RPMI7951 (cell line): ENCODE measurements around the gene LRRK1. TPM values are rescaled to one million over a fixed set of nuclear protein-coding genes. Genes with fewer than 3 reads are reported as not detected.
"Not testable (repeated sequence)": the region's sequence is repeated elsewhere in the genome, so short reads cannot be mapped to it uniquely, and the experiment has no call there.

ENCODE experiments used
- DNase-seq: peaks from one replicate; pipeline ENCODE4 v3.0.0-alpha.2; 2012; ENCODE audit warnings: low read depth
- total RNA-seq: library from RNA; depleted of rRNA; stranded (reverse); fragments of >200 nt; shearing (Covaris generic); gene quantifications from 2 replicates; pipeline ENCODE4 v1.2.3, GENCODE V29; 2014

Gene LRRK1
- total RNA-seq, 1 experiment from 2014 or later = 5.0 TPM

GRCh38 chr15:101092867-101093202 lies 173.7 kb downstream of the LRRK1 start:
- DNase-seq = no peak

DNA sequence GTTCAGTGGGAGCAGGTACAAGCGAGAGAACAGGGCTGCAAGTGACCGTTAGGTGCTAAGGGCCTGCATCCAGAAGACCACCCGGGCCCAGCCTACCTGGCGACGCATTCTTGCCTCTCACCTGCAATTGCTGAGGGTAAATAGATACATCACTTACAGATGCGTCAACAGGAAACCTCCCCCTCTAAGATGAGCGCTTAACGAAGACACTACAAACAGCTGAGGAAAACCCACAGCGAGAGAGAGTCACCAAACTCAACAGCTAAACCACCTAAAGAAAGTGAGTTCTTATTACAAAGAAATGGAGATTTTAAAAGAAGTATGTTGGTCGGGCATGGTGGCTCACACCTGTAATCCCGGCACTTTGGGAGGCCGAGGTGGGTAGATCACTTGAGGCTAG lies 174.8 kb downstream of the LRRK1 start:
- DNase-seq = no peak

DNA sequence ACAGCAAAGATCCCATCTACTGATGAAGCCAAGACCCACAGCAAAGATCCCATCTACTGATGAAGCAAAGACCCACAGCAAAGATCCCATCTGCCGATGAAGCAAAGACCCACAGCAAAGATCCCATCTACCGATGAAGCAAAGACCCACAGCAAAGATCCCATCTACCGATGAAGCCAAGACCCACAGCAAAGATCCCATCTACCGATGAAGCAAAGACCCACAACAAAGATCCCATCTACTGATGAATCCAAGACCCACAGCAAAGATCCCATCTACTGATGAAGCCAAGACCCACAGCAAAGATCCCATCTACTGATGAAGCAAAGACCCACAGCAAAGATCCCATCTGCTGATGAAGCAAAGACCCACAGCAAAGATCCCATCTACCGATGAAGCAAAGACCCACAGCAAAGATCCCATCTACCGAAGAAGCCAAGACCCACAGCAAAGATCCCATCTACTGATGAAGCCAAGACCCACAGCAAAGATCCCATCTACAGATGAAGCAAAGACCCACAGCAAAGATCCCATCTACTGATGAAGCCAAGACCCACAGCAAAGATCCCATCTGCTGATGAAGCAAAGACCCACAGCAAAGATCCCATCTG lies 176.7 kb downstream of the LRRK1 start:
- not testable (repeated sequence) for DNase-seq

DNA sequence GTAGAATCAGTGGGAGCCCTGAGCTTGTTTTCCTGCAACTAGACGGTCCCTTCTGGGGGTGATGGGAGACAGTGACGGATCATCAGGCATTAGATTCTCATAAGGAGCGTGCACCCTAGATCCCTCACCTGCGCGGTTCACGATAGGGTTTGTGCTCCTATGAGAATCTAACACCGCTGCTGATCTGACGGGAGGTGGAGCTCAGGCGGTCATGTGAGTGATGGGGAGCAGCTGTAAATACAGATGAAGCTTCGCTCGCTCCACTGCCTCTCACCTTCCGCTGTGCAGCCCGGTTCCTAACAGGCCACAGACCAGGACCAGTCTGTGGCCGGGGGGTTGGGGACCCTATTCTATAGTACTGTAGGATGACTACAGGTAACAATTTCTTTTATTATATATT lies 178.0 kb downstream of the LRRK1 start:
- no peak for DNase-seq

GRCh38 chr15:101099183-101099582 lies 180.0 kb downstream of the LRRK1 start:
- DNase-seq = no peak

DNA sequence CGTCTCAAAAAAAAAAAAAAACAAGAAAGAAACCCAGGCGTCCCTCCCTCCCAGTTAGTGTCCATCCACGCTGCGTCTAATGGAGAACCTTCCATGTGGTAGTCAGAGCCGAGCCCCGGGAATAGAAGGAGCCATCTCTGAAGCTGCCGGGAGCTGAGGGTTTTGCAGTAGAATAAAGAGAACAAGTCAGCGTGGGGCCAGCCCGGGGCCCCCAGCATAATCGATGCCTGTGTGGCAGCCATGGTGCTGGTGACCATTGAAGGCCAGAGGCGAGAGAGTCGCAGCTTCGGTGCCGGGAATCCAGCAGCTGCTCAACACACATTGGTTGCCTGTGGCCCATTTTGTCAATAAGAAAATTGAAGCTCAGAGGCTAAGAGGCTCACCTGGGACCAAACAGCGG lies 181.0 kb downstream of the LRRK1 start:
- no peak for DNase-seq

DNA sequence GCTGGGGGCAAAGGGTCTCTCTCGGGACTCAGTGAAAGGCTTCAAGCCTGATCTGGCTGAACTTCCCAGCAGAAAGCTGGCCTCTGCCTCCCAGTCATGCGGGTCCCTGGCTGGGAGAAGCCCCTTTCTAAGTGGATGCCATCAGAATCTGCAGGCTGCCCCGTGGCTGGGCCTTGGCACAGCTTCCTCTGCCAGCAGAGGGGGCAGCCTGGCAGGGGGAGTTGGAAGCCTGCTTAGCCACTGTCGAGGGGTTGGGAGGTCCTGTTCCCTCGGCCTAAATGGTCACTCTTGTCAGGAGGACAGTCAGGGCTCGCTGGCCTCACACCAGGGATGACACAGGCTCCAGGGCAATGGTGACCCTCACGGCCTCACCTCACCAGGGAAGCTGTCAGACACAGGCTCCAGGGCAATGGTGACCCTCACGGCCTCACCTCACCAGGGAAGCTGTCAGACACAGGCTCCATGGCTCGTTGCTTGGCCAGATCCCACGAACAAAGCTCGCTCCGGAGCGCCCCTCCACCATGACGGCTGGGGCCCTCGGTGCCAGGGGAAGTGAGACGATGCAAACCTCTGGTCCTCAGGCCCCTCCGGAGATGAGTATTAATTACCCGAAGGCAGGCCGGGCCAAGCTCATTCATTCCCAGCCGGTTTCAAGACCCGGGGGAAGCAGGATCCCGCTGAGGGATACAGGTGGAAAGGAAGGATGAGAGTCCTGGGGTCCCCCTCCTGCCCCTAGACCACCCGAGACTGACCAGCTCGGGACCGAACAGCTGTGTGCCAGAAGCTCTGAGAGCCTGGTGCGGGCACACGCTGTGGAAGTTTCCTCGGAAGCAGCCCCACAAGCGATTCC lies 181.7 kb downstream of the LRRK1 start:
- no peak for DNase-seq

GRCh38 chr15:101101676-101102075 lies 182.5 kb downstream of the LRRK1 start:
- DNase-seq = no peak

- DNase-seq = no peak
Observed at GRCh38 chr15:101102746-101103145, 183.6 kb downstream of the LRRK1 start.

GRCh38 chr15:101103598-101103997 lies 184.4 kb downstream of the LRRK1 start:
- DNase-seq = no peak

- no peak for DNase-seq
Observed at GRCh38 chr15:101104141-101104540, 185.0 kb downstream of the LRRK1 start.

GRCh38 chr15:101105059-101105891 lies 186.1 kb downstream of the LRRK1 start:
- DNase-seq = peak; percentile 71

DNA sequence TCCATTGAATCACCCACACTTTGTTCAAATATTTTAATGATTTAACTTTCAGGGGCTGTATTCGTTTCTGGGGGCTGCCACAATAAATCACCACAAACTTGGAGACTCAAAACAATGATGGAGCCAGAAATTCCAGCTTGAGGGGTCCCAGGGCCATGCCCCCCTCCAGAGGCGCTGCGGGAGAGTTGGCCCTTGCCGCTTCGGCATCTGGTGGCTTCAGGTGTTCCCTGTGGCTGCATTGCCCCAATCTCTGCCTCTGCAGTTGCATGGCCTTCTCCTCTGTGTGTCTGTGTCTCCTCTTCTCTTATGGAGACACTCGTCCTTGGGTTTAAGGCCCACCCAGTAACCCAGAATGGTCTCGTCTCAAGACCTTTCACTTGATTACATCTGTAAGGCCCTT lies 187.9 kb downstream of the LRRK1 start:
- no peak for DNase-seq

DNA sequence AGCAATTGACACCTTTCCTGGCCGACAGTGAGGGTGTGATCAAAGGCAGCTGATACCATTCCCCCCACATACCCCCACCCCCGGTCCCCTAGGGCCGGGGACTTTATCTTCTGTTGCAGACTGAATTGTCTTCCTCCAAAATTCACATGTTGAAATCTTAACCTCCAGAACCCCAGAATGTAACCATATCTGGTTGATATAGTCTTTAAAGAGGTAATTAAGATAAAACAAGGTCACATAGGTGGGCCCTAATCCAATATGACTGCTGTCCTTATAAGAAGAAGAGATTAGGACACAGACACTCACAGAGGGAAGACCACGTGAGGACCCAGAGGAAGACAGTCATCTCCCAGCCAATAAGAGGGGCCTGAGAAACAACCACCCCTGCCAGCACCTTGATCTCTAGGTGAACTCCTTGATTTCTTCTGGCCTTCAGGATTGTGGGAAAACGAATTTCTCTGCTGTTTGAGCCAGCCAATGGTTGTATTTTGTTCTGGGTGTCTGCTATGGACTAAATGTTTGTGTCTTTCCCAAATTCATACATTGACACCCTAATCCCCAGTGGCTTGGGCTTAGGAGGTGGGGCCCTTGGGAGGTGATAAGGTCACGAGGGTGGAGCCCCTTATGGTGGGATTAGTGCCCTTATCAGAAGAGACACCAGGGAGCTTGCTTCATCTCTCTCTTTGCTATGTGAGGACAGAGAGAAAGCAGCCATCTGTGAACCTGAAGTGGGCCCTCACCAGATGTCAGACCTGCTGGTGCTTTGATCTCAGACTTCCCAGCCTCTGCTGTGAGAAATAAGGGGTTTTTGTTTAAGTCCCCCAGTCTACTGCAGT lies 188.7 kb downstream of the LRRK1 start:
- no peak for DNase-seq

DNA sequence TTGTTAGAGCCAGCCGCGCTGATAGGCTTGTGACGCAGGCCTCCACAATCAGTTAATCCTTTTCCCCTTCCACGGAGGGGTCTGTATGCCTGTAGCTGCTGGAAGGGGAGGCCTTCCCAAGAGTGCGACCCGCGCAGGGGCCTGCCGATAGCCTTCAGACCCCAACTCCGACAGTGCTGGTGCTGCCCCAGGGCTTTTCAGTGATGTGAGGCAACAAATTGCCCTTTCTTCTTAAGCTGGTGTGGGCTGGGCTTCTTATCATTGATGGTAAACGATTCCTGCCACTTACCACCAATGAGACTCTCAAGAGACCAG lies 189.3 kb downstream of the LRRK1 start:
- no peak for DNase-seq

DNA sequence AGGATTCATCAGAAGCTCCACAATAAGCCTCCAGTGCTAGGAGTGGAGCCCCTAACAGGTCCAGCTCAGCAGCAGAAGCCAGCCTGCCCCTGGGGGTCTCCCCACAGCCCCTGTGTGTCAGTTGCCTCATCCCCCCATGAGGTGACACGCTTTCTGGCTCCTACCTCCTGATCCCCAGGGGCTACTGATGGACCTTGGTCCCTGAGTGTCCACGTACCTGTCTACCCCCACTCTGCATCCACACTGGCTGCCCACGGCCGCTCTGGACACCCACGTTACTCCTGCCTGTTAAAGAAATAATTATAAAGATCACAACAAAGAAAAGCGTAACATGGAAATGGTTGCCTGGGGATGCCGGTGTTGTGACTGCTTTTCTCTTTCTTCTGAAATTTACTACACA lies 189.6 kb downstream of the LRRK1 start:
- no peak for DNase-seq

- no peak for DNase-seq
Observed at GRCh38 chr15:101110681-101111569, 191.8 kb downstream of the LRRK1 start.

- no peak for DNase-seq
Observed at GRCh38 chr15:101111570-101112262, 192.6 kb downstream of the LRRK1 start.

- no peak for DNase-seq
Observed at GRCh38 chr15:101112336-101113113, 193.4 kb downstream of the LRRK1 start.
